ENCODE results near the gene AZI2.

DNA sequence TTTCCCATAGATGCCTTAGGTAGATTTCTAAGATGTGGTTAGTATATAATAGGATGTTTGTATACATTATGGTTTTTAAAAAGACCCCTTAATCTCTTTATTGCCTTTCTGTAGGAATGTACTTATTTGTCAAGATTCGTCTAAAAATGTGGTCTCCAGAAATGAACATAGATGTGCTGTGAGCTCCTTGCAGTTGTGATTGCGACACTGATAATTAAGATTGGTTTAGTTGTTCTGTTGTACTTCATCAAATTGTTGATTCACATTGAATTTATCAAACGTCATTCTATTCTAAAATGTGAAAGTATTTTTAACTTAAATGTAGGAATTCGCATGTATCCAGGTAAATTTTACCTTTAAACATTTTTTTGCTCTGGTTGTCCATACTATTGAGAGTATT, 56.0 kb downstream of the AZI2 start:
- TF ChIP-seq, protein P1, sequence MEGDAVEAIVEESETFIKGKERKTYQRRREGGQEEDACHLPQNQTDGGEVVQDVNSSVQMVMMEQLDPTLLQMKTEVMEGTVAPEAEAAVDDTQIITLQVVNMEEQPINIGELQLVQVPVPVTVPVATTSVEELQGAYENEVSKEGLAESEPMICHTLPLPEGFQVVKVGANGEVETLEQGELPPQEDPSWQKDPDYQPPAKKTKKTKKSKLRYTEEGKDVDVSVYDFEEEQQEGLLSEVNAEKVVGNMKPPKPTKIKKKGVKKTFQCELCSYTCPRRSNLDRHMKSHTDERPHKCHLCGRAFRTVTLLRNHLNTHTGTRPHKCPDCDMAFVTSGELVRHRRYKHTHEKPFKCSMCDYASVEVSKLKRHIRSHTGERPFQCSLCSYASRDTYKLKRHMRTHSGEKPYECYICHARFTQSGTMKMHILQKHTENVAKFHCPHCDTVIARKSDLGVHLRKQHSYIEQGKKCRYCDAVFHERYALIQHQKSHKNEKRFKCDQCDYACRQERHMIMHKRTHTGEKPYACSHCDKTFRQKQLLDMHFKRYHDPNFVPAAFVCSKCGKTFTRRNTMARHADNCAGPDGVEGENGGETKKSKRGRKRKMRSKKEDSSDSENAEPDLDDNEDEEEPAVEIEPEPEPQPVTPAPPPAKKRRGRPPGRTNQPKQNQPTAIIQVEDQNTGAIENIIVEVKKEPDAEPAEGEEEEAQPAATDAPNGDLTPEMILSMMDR (IDR thresholded peaks at IDR 0.05; ENCODE audit: low read depth, low read length) = no peak
- TF ChIP-seq EZH2phosphoT487 (IDR thresholded peaks at IDR 0.05; ENCODE audit: low read depth) = no peak
